HEK293 (cell line): ENCODE measurements around the gene DAPK2.

ENCODE experiments used
- CTCF ChIP-seq: fragments of 450-650 bp; formaldehyde crosslinking; IDR thresholded peaks from 2 replicates; pipeline ENCODE4 v1.5.1; 2016; ENCODE audit warnings: missing biosample characterization, missing genetic modification characterization
- GLI4 ChIP-seq: fragments of 450-650 bp; formaldehyde crosslinking; IDR thresholded peaks from 2 replicates; pipeline ENCODE4 v1.5.1; 2016; ENCODE audit warnings: missing biosample characterization, missing genetic modification characterization
- ZBTB17 ChIP-seq: fragments of 450-650 bp; formaldehyde crosslinking; IDR thresholded peaks from 2 replicates; pipeline ENCODE4 v1.5.1; 2016; ENCODE audit warnings: missing biosample characterization, missing genetic modification characterization
- ZNF23 ChIP-seq: fragments of 450-650 bp; formaldehyde crosslinking; IDR thresholded peaks from 2 replicates; pipeline ENCODE4 v1.5.1; 2016; ENCODE audit warnings: missing biosample characterization, missing genetic modification characterization, borderline replicate concordance
- ZNF274 ChIP-seq, 2 experiments: fragments of 200-500 bp in 1 of 2; fragments of 450-650 bp in 1 of 2; sonication (Bioruptor generic) in 1 of 2; formaldehyde crosslinking in 1 of 2; IDR thresholded peaks; 2 replicates each; pipeline versions ENCODE4 v1.5.1 to v1.6.1; 2014 to 2016; ENCODE audit warnings: borderline replicate concordance in 1 of 2, inconsistent platforms in 1 of 2, low read length in 1 of 2, missing biosample characterization in 1 of 2, missing genetic modification characterization in 1 of 2
- ZNF280C ChIP-seq: fragments of 450-650 bp; formaldehyde crosslinking; IDR thresholded peaks from 2 replicates; pipeline ENCODE4 v1.5.1; 2016; ENCODE audit warnings: missing biosample characterization, missing genetic modification characterization
- ZNF423 ChIP-seq: fragments of 450-650 bp; formaldehyde crosslinking; IDR thresholded peaks from 2 replicates; pipeline ENCODE4 v1.5.1; 2016; ENCODE audit warnings: missing biosample characterization, missing genetic modification characterization
- ZNF510 ChIP-seq: fragments of 450-650 bp; formaldehyde crosslinking; IDR thresholded peaks from 2 replicates; pipeline ENCODE4 v1.5.1; 2018; ENCODE audit warnings: mild to moderate bottlenecking, missing genetic modification characterization, missing biosample characterization; ENCODE audit not compliant: insufficient replicate concordance
- ZNF777 ChIP-seq: fragments of 450-650 bp; formaldehyde crosslinking; IDR thresholded peaks from 2 replicates; pipeline ENCODE4 v1.5.1; 2017; ENCODE audit warnings: missing biosample characterization, missing genetic modification characterization, borderline replicate concordance

GRCh38 chr15:63971427-63971805 lies 74.9 kb downstream of the DAPK2 start:
- TF ChIP-seq CTCF (tag by site-specific recombination), result no peak
- no peak for TF ChIP-seq GLI4
- TF ChIP-seq ZNF280C (tag by site-specific recombination), result no peak
- no peak for TF ChIP-seq ZBTB17 (tag by site-specific recombination)
- no peak for TF ChIP-seq ZNF777 (tag by site-specific recombination)
- no peak for TF ChIP-seq ZNF23 (tag by site-specific recombination)
- no peak for TF ChIP-seq ZNF274 (IDR thresholded peaks at IDR 0.05; ENCODE audit: low read length)
- no peak for TF ChIP-seq ZNF274 (tag by site-specific recombination; IDR thresholded peaks at IDR 0.05; ENCODE audit: borderline replicate concordance)
- no peak for TF ChIP-seq ZNF423
- no peak for TF ChIP-seq ZNF510 (tag by site-specific recombination)
